GM20000 (cell line): Measurements from ENCODE around the gene TP53TG5.

Experiments used
- DNase-seq: peaks from one replicate; pipeline ENCODE4 v3.0.0; 2012; ENCODE audit warnings: low spot score
- TF ChIP-seq, protein P1 (sequence below): IDR thresholded peaks from 2 replicates; pipeline ENCODE4 v1.5.1; 2012; ENCODE audit warnings: mild to moderate bottlenecking, control low read depth; ENCODE audit errors: extremely low read depth, missing control alignments

The TP53TG5 gene

DNA sequence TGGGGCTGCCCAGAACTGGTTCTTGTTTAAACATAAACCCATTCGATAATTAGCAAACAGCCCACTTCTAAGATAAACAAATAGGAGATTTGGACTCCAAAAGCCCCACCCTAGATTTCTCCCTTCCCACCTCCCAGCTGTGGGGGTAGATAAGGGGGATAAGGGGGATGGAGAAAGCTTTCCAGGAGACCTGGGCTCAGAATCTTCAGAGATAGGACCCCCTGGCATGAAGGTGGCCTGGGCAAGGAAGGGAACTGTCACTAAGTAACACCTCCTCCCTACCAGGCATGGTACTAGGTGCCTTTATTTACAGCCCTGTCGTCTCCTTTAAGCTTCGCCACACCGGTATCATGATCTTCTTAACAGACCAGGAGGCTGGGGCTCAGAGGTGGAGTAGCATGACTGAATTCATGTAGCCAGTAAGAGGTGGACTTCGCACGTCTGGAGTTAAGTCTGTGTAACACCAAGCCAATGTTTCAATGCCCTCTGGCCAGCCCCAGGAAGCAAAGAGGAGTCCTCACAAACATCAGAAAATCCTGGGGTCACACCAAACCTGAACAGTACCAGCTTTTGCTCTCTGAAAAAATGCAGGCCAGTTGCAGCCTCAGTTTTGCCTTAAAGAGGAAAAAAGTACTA lies 34.5 kb downstream of the TP53TG5 start:
- DNase-seq: no peak
- TF ChIP-seq, protein P1, sequence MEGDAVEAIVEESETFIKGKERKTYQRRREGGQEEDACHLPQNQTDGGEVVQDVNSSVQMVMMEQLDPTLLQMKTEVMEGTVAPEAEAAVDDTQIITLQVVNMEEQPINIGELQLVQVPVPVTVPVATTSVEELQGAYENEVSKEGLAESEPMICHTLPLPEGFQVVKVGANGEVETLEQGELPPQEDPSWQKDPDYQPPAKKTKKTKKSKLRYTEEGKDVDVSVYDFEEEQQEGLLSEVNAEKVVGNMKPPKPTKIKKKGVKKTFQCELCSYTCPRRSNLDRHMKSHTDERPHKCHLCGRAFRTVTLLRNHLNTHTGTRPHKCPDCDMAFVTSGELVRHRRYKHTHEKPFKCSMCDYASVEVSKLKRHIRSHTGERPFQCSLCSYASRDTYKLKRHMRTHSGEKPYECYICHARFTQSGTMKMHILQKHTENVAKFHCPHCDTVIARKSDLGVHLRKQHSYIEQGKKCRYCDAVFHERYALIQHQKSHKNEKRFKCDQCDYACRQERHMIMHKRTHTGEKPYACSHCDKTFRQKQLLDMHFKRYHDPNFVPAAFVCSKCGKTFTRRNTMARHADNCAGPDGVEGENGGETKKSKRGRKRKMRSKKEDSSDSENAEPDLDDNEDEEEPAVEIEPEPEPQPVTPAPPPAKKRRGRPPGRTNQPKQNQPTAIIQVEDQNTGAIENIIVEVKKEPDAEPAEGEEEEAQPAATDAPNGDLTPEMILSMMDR: no peak

DNA sequence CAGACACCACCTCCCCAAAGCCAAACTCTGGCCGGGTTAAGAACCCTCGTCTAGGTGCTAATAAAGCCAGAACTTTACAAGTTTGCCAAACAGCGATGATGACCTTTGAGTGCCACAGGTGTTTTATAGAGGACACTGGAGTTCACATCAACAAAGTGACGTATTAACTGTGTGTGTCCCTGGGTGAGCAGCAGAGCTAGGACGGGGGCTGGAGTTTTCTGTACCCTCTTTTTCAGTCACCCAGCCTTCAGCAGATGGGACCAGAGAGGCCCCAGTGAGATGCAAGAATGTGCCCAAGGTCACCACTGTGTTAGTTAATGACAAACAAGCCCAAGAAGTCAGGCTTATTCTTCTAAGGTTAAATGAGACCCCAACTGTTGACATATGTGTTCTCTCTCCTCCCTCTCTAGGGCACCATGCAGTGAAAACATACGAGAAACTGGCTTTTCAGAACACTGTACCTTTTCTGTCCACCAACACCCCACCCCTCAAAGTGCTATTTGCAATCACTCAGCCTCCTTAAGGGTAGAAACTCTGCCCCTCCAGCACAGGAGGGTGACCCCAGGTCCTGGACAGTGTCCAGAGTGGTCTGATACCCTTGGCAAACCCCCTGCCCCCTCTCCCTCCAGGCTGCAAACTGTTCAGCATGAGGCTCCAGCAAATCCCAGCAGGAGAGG lies 35.1 kb downstream of the TP53TG5 start:
- no peak for DNase-seq
- TF ChIP-seq, protein P1: no peak

DNA sequence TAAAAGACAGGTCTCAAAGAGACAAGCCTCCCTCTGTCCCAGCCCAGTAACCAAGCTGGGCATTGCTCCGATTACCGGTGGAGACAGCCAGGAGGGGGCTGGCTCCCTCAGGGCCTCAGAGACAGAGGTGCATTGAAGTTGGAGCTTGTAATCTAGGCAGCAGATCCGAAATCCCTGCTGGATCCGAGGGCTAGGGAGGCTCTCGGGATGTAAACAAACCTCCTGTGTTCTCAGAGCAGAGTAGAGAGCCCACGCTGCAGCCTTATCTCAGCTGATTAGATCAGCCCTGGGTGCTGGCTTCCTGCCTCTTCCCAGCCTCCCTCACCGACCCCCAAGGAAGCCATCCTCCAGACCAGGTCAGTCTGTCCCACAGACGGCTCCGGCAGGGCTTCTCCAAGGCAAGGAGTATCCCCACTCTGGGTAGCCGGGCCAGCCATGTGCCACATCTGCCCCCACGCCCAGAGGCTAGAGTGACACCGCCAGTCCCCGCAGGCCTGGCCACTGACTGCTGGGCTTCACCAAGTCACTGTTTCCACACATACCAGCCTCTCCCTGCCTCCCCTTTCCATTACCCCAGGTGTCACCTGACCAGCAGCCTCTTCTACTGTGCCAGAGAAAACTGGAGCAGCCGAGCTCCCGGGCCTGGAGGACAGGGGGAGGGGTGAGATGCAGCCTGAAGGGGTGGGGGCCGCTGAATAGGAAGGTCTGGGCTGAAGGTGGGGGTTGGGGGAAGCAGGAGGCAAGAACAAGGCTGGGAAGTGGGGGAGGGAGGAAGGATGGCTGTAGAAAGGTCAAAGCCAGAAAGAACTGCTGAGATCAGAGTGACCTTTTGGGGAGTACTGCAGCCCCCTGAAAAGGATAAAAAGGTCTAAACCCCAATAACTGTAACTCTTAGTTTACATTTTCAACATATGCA lies 35.9 kb downstream of the TP53TG5 start:
- no peak for DNase-seq
- TF ChIP-seq, protein P1: no peak

DNA sequence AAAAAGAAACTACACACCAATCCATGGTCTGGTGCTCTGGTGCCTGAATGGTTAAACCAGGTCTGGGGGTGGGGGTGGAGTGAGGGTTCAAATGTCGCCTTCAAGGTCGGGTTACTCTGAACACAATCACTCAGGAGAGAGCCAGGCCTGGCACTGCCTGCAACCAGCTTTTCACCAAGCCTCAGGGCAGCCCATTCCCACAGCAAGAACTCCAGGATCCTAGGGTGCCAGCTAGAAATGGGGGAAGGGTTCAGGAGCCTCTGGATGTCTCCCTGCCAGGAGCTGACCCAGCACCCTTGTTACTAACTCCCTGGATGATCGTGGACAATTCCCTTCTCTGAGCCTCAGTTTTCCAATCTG lies 36.6 kb downstream of the TP53TG5 start:
- no peak for DNase-seq
- TF ChIP-seq, protein P1: no peak

DNA sequence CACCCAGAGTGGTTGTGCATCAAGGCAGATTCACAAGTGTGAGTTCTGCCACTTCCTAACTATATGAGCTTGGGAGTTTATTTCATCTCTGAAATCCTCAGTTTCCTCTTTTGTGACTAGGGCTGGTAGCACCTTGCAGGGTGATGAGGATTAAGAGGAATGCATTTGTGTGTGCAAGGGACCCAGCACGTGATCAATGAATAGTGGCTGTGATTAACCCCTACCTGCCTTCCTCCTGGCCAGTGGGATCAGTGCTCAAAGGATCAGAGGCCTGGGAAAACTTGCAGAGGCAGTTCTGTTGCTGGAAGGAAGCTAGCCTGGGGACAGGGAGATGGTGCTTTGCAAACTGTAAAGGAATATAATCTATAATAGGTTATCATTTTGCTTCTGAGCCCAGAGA lies 37.2 kb downstream of the TP53TG5 start:
- DNase-seq: no peak
- TF ChIP-seq, protein P1: no peak

DNA sequence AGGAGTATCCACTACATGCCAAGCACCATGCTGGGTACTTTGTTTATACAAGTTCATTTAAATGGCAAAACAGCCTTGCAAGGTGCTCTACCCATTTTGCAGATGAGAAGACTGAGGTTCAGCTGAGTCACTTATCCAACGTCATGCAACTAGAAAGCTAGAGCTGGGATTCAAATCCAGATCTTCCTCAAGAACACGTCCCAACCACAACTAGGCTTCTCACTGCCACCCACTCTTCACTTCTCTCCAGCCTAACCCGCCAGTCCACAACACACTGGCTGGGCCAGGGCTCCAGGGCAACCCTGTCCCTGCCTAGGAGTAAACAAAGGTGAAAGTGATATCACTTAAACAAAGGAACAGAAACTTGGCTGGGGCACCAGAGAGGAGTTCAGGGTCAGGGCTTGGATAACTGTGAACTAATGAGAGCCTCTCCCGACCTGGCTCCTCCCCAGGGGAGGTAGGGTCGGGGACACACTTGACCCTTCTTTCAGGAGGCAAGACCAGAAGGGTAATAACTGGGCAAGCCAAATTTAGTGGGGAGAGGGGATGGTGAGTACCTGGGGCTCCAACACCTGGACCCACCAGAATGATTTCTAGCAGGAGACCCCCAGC lies 37.8 kb downstream of the TP53TG5 start:
- no peak for DNase-seq
- TF ChIP-seq, protein P1: no peak
